Measurements from ENCODE around the gene NPFF.

DNA sequence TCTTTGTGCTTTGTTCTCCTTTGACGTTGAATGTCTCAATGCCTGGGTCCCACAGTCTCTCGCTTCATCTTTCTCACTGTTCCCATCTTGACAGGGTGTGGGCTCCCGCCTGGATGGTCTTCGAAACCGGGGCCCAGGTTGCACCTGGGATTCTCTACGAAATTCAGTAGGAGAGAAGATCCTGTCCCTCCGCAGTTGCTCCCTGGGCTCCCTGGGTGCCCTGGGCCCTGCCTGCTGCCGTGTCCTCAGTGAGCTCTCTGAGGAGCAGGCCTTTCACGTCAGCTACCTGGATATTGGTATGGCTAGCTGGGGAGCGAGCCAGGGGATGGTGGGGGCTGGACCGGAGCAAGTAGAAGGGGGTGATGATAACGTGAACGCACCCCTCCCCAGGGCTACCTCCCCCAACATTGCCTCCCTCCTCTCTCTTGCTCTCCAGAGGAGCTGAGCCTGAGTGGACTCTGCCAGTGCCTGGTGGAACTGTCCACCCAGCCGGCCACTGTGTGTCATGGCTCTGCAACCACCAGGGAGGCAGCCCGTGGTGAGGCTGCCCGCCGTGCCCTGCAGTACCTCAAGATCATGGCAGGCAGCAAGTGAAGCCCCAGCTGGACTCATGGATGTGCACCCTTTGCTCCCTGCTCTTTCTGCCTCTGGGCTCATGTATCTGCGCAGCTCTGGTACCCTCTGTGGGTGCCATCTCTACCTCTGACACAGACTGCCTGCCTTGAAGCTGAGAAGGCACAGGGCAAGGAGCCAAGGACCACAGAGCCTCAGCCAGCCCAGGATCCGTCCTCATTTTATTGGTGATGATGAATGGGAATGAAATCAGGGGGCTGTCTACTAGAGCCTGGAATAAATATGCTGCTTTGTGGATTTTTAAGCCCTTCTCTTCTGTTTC, 1.5 kb downstream of the NPFF start:
- TF ChIP-seq, protein P1, sequence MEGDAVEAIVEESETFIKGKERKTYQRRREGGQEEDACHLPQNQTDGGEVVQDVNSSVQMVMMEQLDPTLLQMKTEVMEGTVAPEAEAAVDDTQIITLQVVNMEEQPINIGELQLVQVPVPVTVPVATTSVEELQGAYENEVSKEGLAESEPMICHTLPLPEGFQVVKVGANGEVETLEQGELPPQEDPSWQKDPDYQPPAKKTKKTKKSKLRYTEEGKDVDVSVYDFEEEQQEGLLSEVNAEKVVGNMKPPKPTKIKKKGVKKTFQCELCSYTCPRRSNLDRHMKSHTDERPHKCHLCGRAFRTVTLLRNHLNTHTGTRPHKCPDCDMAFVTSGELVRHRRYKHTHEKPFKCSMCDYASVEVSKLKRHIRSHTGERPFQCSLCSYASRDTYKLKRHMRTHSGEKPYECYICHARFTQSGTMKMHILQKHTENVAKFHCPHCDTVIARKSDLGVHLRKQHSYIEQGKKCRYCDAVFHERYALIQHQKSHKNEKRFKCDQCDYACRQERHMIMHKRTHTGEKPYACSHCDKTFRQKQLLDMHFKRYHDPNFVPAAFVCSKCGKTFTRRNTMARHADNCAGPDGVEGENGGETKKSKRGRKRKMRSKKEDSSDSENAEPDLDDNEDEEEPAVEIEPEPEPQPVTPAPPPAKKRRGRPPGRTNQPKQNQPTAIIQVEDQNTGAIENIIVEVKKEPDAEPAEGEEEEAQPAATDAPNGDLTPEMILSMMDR (IDR thresholded peaks at IDR 0.05): no peak
- TF ChIP-seq POLR2A (IDR thresholded peaks at IDR 0.05): no peak

Measured in sigmoid colon (tissue), 3 donors.